Measurements from ENCODE around the gene RYR1. TPM values are rescaled to one million over a fixed set of nuclear protein-coding genes. Genes with fewer than 3 reads are reported as not detected.
A peak's percentile ranks its signal among the peaks of the same experiment; 100 is the strongest.
"Not testable (repeated sequence)": the region's sequence is repeated elsewhere in the genome, so short reads cannot be mapped to it uniquely, and the experiment has no call there.

RYR1 gene
- polyA plus RNA-seq, 4 donors, result 0.81 to 2.3 TPM; not detected in 2

- DNase-seq (no peak), FAIRE-seq (no peak)
- H3K9me3 ChIP-seq (ENCODE audit: control insufficient read depth in 2 of 2, insufficient read depth in 1 of 2, low read depth in 1 of 2, low read length in 1 of 2), result no peaks in the 10 kb centered on the region
- no peak overlapping the region for H3K4me3 ChIP-seq (ENCODE audit: low read depth in 1 of 3, low read length in 3 of 3)
- no peak overlapping the region for H3K27ac ChIP-seq (ENCODE audit: low read depth in 1 of 3, low read length in 2 of 3)
- no peaks in the 10 kb centered on the region for H3K36me3 ChIP-seq (ENCODE audit: control insufficient read depth in 3 of 3, insufficient read depth in 2 of 3, low read depth in 1 of 3, low read length in 3 of 3)
- H3K27me3 ChIP-seq (ENCODE audit: control insufficient read depth in 3 of 3, insufficient read depth in 3 of 3, low read length in 3 of 3), result no peaks in the 10 kb centered on the region
- 88 to 92% (median 89%) methylated on average over 2 of the region's 2 CpGs for WGBS, 3 donors
- H3K4me1 ChIP-seq (ENCODE audit: control insufficient read depth in 3 of 3, insufficient read depth in 2 of 3, low read depth in 1 of 3, low read length in 2 of 3), result no peaks in the 10 kb centered on the region
Measured at GRCh38 chr19:38509027-38509426, 75.5 kb downstream of the RYR1 start.

- DNase-seq (no peak), FAIRE-seq (no peak)
- 76 to 81% (median 76%) methylated on average over 10 of the region's 10 CpGs for WGBS, 3 donors
- H3K9me3 ChIP-seq (ENCODE audit: control insufficient read depth in 2 of 2, insufficient read depth in 1 of 2, low read depth in 1 of 2, low read length in 1 of 2), result no peaks in the 10 kb centered on the region
- H3K36me3 ChIP-seq (ENCODE audit: control insufficient read depth in 3 of 3, insufficient read depth in 2 of 3, low read depth in 1 of 3, low read length in 3 of 3), result no peaks in the 10 kb centered on the region
- no peak overlapping the region for H3K27ac ChIP-seq (ENCODE audit: low read depth in 1 of 3, low read length in 2 of 3)
- H3K4me3 ChIP-seq (ENCODE audit: low read depth in 1 of 3, low read length in 3 of 3), result no peak overlapping the region
- H3K4me1 ChIP-seq (ENCODE audit: control insufficient read depth in 3 of 3, insufficient read depth in 2 of 3, low read depth in 1 of 3, low read length in 2 of 3), result no peaks in the 10 kb centered on the region
- H3K27me3 ChIP-seq (ENCODE audit: control insufficient read depth in 3 of 3, insufficient read depth in 3 of 3, low read length in 3 of 3), result no peaks in the 10 kb centered on the region
Measured at GRCh38 chr19:38511074-38511708, 77.7 kb downstream of the RYR1 start.

- Histone ChIP-seq H3K9me3 (ENCODE audit: control insufficient read depth in 2 of 2, insufficient read depth in 1 of 2, low read depth in 1 of 2, low read length in 1 of 2) (no peaks in the 10 kb centered on the region), H3K36me3 (ENCODE audit: control insufficient read depth in 3 of 3, insufficient read depth in 2 of 3, low read depth in 1 of 3, low read length in 3 of 3) (no peaks in the 10 kb centered on the region), H3K27ac (ENCODE audit: low read depth in 1 of 3, low read length in 2 of 3) (no peak overlapping the region), H3K4me3 (ENCODE audit: low read depth in 1 of 3, low read length in 3 of 3) (no peak overlapping the region), H3K27me3 (ENCODE audit: control insufficient read depth in 3 of 3, insufficient read depth in 3 of 3, low read length in 3 of 3) (no peaks in the 10 kb centered on the region), H3K4me1 (ENCODE audit: control insufficient read depth in 3 of 3, insufficient read depth in 2 of 3, low read depth in 1 of 3, low read length in 2 of 3) (no peaks in the 10 kb centered on the region)
- DNase-seq (no peak), FAIRE-seq (no peak)
- 86 to 92% (median 89%) methylated on average over 19 of the region's 19 CpGs for WGBS, 3 donors
Measured at GRCh38 chr19:38512277-38512676, 78.8 kb downstream of the RYR1 start.

GRCh38 chr19:38513156-38513555 lies 79.7 kb downstream of the RYR1 start:
- H3K4me1 ChIP-seq (ENCODE audit: control insufficient read depth in 3 of 3, insufficient read depth in 2 of 3, low read depth in 1 of 3, low read length in 2 of 3); H3K9me3 ChIP-seq (ENCODE audit: control insufficient read depth in 2 of 2, insufficient read depth in 1 of 2, low read depth in 1 of 2, low read length in 1 of 2); FAIRE-seq; H3K27ac ChIP-seq (ENCODE audit: low read depth in 1 of 3, low read length in 2 of 3); H3K27me3 ChIP-seq (ENCODE audit: control insufficient read depth in 3 of 3, insufficient read depth in 3 of 3, low read length in 3 of 3); H3K36me3 ChIP-seq (ENCODE audit: control insufficient read depth in 3 of 3, insufficient read depth in 2 of 3, low read depth in 1 of 3, low read length in 3 of 3); H3K4me3 ChIP-seq (ENCODE audit: low read depth in 1 of 3, low read length in 3 of 3); DNase-seq: not testable (repeated sequence)
- WGBS, 3 donors, result 82 to 90% (median 86%) methylated on average over 6 of the region's 6 CpGs

- Histone ChIP-seq H3K4me1 (ENCODE audit: control insufficient read depth in 3 of 3, insufficient read depth in 2 of 3, low read depth in 1 of 3, low read length in 2 of 3) (no peaks in the 10 kb centered on the region), H3K27me3 (ENCODE audit: control insufficient read depth in 3 of 3, insufficient read depth in 3 of 3, low read length in 3 of 3) (no peaks in the 10 kb centered on the region), H3K9me3 (ENCODE audit: control insufficient read depth in 2 of 2, insufficient read depth in 1 of 2, low read depth in 1 of 2, low read length in 1 of 2) (no peaks in the 10 kb centered on the region), H3K36me3 (ENCODE audit: control insufficient read depth in 3 of 3, insufficient read depth in 2 of 3, low read depth in 1 of 3, low read length in 3 of 3) (no peaks in the 10 kb centered on the region), H3K27ac (ENCODE audit: low read depth in 1 of 3, low read length in 2 of 3) (no peak overlapping the region), H3K4me3 (ENCODE audit: low read depth in 1 of 3, low read length in 3 of 3) (no peak overlapping the region)
- DNase-seq, result no peak
- FAIRE-seq, result no peak
- 56 to 69% (median 66%) methylated on average over 3 of the region's 3 CpGs for WGBS, 3 donors
Measured at GRCh38 chr19:38513762-38514167, 80.3 kb downstream of the RYR1 start.

- no peaks in the 10 kb centered on the region for H3K4me1 ChIP-seq (ENCODE audit: control insufficient read depth in 3 of 3, insufficient read depth in 2 of 3, low read depth in 1 of 3, low read length in 2 of 3)
- H3K27me3 ChIP-seq (ENCODE audit: control insufficient read depth in 3 of 3, insufficient read depth in 3 of 3, low read length in 3 of 3), result no peaks in the 10 kb centered on the region
- no peak overlapping the region for H3K4me3 ChIP-seq (ENCODE audit: low read depth in 1 of 3, low read length in 3 of 3)
- H3K9me3 ChIP-seq (ENCODE audit: control insufficient read depth in 2 of 2, insufficient read depth in 1 of 2, low read depth in 1 of 2, low read length in 1 of 2), result no peaks in the 10 kb centered on the region
- FAIRE-seq (no peak), DNase-seq (peak; percentile 59 to 83)
- H3K36me3 ChIP-seq (ENCODE audit: control insufficient read depth in 3 of 3, insufficient read depth in 2 of 3, low read depth in 1 of 3, low read length in 3 of 3), result no peaks in the 10 kb centered on the region
- no peak overlapping the region for H3K27ac ChIP-seq (ENCODE audit: low read depth in 1 of 3, low read length in 2 of 3)
- 19 to 26% (median 22%) methylated on average over 28 to 32 of the region's 32 CpGs for WGBS, 3 donors
Measured at GRCh38 chr19:38514812-38515633, 81.5 kb downstream of the RYR1 start.

- 82 to 84% (median 83%) methylated on average over 17 of the region's 17 CpGs for WGBS, 3 donors
- Histone ChIP-seq H3K9me3 (ENCODE audit: control insufficient read depth in 2 of 2, insufficient read depth in 1 of 2, low read depth in 1 of 2, low read length in 1 of 2) (no peaks in the 10 kb centered on the region), H3K4me1 (ENCODE audit: control insufficient read depth in 3 of 3, insufficient read depth in 2 of 3, low read depth in 1 of 3, low read length in 2 of 3) (no peaks in the 10 kb centered on the region), H3K4me3 (ENCODE audit: low read depth in 1 of 3, low read length in 3 of 3) (no peak overlapping the region), H3K27me3 (ENCODE audit: control insufficient read depth in 3 of 3, insufficient read depth in 3 of 3, low read length in 3 of 3) (no peaks in the 10 kb centered on the region), H3K27ac (ENCODE audit: low read depth in 1 of 3, low read length in 2 of 3) (no peak overlapping the region), H3K36me3 (ENCODE audit: control insufficient read depth in 3 of 3, insufficient read depth in 2 of 3, low read depth in 1 of 3, low read length in 3 of 3) (no peaks in the 10 kb centered on the region)
- DNase-seq (no peak), FAIRE-seq (no peak)
Measured at GRCh38 chr19:38515896-38516295, 82.4 kb downstream of the RYR1 start.

GRCh38 chr19:38516802-38517201 lies 83.3 kb downstream of the RYR1 start:
- Histone ChIP-seq H3K36me3 (ENCODE audit: control insufficient read depth in 3 of 3, insufficient read depth in 2 of 3, low read depth in 1 of 3, low read length in 3 of 3) (no peaks in the 10 kb centered on the region), H3K9me3 (ENCODE audit: control insufficient read depth in 2 of 2, insufficient read depth in 1 of 2, low read depth in 1 of 2, low read length in 1 of 2) (no peaks in the 10 kb centered on the region), H3K4me3 (ENCODE audit: low read depth in 1 of 3, low read length in 3 of 3) (no peak overlapping the region), H3K27ac (ENCODE audit: low read depth in 1 of 3, low read length in 2 of 3) (no peak overlapping the region), H3K27me3 (ENCODE audit: control insufficient read depth in 3 of 3, insufficient read depth in 3 of 3, low read length in 3 of 3) (no peaks in the 10 kb centered on the region), H3K4me1 (ENCODE audit: control insufficient read depth in 3 of 3, insufficient read depth in 2 of 3, low read depth in 1 of 3, low read length in 2 of 3) (no peaks in the 10 kb centered on the region)
- WGBS, 3 donors, result 55 to 79% (median 58%) methylated on average over 6 of the region's 6 CpGs
- FAIRE-seq (no peak), DNase-seq (no peak)
